Measurements from ENCODE around the gene KCNK10.

GRCh38 chr14:88297306-88297705, 25.8 kb downstream of the KCNK10 start:
- TF ChIP-seq CTCF (IDR thresholded peaks at IDR 0.05) (no peak), EZH2 (IDR thresholded peaks at IDR 0.05; ENCODE audit: borderline replicate concordance, insufficient read depth, low read depth, low read length, poor library complexity, severe bottlenecking) (no peak)
